NCI-H510A (cell line): ENCODE measurements around the gene SNRPA.
A peak's percentile ranks its signal among the peaks of the same experiment; 100 is the strongest.
"Not testable (repeated sequence)": the region's sequence is repeated elsewhere in the genome, so short reads cannot be mapped to it uniquely, and the experiment has no call there.

Experiments used
- DNase-seq: peaks from one replicate; lab custom pipeline; 2025; lab: John Stamatoyannopoulos, UW

SNRPA gene

DNA sequence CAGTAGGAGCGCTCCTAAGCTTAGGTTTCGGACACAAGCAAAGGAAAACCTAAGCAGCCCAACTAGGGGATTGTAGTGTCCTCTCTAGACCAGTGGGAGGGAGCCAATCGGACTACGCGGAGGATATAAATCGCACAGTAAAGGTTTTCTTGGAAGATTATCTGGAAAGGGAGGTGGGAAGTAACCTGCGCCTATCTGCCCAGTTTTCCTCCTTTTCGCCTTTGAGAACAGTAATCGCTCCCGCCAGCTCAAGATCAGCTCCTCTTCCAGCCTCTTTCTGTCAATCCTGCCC lies 26.6 kb downstream of the SNRPA start:
- DNase-seq = no peak

DNA sequence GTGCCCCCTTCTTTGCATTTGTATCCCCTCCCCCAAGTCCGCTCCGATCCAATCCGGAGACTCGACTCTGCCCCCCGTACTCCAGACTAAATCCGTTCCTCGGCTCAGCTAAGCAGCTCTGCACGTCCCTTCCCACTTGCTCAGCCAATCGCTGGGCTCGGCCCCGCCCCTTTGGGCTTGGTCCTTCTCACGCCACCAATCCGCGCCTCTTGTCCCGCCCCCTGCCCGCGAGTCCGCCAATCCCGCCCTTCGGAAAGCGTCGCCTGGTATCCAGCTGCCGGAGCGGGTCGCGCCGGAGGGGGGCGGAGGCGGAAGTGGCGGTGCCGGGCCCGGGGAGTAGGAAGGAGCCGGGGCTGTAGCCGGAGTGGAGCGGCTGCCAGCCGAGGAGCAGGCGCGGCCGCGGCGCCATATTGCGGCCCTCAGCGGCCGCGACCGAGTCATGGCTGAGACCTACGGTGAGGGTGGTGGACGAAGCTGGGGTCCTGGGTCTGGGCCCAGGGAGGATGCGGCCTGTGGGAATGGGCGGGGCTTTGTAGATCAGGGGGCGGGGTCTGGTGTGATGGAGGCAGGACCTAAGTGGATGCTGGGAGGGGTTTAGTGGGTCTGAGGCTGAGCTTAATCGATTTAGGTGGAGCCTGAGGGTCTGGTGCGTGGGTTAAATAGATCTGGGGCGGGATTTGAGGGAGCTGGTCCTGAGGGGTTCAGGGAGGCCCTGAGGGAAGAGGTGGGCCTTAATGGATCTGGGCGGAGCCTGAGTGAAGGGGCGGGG lies 27.1 kb downstream of the SNRPA start, which contains the start of gene RAB4B:
Gene RAB4B, plus strand, starts transcription at position 311 of the 769 bp plus-strand sequence. Its CDS starts 129 bp downstream, at position 440.
- DNase-seq = peak; percentile 99

DNA sequence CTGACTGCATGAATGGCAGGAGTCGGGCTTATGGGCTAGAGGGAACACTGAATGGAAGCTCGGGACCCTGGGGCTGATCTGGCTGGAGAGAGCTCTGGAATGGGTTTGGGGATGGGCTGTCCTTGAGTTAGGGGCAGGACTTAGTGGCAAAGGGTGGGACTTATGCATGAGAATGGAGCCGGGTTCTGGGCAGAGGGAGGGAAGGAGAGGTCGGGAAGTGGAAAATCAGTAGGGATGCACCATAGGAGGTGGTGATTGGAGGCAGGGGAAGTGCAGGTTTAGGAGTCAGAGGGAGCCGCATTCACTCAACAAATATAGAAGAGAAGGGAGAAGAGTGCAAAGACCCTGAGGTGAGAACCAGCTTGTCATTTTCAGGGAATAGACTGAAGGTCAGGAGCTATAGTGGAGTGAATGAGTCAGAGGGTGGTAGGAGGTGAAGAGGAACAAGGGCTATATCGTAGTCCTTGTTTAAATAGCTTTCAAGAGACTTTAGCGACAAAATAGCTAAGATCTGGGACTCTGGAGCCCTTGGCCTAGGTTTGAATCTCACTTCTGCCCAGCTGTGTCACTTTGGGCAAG lies 27.8 kb downstream of the SNRPA start:
- DNase-seq = peak; percentile 81

DNA sequence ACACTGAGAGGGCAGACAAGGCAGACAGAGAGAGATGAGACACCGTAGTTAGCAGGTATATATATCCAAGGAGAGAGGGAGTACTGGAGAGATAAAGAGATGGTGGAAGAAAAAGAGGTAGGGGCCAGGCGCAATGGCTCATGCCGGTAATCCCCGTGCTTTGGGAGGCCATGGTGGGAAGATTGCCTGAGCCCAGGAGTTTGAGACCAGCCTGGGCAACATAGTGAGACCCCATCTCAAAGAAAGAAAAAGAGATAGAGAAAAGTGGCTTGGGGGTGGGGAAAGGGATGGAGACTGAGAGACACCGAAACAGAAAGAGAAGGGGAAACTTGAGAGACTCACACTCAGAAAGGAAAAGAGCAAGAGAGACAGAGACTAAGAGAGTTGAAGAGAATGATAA lies 29.6 kb downstream of the SNRPA start:
- DNase-seq = no peak

DNA sequence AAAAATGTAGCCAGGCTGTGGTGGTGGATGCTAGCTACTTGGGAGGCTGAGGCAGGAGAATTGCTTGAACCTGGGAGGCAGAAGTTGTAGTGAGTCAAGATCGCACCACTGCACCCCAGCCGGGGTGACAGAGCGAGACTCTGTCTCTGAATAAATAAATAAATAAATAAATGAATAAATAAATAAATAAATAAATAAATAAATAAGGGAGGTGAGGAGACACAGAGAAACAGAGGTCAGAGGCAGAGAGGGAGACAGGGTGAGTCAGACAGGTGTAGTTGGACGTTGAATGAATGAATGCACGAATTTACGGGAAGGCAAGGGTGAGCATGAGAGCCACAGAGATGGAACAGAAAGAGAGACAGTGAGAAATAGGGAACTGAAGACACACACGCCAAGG lies 30.1 kb downstream of the SNRPA start:
- DNase-seq = no peak

DNA sequence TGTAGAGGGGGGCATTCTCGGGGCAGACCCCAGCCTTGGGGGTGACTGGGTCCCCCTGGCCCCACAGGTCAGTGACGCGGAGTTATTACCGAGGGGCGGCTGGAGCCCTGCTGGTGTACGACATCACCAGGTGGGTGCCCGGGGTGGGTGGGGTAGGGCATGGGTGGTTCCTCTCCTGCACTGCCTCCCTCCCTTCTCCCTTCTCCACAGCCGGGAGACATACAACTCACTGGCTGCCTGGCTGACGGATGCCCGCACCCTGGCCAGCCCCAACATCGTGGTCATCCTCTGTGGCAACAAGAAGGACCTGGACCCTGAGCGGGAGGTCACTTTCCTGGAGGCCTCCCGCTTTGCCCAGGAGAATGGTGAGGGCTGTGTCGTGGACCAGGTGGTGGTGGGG lies 32.7 kb downstream of the SNRPA start:
- no peak for DNase-seq

DNA sequence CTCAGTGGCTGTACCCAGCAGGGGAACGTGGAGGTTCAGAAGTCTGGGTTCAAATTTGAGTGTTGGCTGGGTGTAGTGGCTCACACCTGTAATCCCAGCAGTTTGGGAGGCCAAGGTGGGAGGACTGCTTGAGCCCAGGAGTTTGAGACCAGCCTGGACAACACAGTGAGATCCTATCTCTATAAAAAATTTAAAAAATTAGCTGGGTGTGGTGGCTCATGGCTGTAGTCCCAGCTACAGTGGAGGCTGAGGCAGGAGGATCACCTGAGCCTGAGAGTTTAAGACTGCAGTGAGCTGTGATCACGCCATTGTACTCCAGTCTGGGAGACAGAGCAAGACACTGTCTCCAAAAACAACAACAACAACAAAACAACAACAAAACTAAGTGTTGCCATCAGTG lies 33.1 kb downstream of the SNRPA start:
- not testable (repeated sequence) for DNase-seq

DNA sequence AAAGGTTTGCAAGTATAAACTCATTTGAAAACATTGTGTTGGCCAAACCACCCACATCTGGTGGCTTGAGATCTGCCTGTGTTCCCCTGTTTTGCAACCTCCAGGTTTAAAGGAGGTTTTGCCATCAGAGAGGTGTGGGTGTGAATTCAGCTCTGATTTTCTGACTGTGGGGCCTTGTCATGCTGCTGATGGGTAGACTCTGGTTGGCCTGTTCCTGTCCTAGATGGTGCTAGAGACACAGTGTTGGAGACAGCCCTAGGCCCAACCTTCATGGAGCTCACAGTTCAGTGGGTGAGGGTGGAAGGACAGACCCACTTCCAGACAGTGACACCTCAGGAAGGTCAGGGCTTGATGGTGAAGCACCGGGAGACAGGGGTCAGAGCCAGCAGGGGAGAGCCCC lies 34.5 kb downstream of the SNRPA start:
- no peak for DNase-seq

DNA sequence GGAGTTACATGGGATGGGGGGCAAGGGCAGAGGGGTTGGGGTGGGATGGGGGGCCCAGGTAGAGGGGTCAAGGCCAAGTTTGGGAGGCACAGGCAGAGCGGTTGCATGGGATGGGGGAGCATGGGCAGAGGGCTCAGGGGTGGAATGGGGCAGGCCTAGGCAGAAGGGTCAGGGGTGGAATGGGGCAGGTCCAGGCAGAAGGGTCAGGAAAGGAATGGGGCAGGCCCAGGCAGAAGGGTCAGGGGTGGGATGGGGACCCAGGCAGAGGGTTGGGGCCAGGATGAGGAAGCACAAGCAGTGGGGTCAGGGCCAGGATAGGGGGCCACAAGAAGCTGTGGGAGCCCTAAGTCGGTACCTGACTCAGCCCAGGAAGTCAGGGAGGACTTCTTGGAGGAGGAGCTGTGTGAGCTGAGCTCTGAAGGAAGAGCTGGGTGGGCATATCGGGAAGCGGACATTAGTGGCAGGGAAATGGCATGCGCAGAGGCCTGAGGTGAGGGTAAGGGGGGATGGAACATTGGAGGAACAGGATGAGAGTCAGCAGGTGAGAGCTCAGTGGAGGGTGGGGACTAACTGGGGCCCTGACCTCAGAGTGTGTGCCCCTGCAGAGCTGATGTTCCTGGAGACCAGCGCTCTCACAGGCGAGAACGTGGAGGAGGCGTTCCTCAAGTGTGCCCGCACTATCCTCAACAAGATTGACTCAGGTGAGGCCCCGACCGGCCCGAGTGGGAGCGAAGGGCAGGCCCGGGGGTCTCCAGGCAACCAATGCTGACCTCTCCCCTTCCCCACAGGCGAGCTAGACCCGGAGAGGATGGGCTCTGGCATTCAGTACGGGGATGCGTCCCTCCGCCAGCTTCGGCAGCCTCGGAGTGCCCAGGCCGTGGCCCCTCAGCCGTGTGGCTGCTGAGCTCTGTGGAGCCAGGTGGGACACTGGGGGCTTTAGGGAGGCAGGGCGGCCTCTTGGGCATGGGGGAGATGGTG lies 35.3 kb downstream of the SNRPA start:
- no peak for DNase-seq

DNA sequence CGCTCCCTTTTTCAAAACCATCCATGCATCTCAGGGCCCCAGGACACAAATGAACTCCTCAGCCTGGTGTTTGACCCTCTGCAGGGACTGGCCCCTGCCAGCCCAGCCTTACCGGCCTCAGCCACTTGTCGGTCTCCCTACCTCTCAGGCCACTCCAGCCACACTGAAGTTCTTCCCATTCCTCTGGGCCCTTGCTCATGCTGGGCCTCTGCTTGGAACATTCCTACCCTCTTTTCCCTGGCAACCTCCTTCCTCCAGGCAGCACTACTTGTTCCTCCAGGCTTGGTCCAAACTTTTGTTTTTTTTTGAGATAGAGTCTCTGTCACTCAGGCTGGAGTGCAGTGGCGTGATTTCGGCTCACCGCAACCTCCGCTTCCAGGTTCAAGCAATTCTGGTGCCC lies 40.3 kb downstream of the SNRPA start:
- no peak for DNase-seq

DNA sequence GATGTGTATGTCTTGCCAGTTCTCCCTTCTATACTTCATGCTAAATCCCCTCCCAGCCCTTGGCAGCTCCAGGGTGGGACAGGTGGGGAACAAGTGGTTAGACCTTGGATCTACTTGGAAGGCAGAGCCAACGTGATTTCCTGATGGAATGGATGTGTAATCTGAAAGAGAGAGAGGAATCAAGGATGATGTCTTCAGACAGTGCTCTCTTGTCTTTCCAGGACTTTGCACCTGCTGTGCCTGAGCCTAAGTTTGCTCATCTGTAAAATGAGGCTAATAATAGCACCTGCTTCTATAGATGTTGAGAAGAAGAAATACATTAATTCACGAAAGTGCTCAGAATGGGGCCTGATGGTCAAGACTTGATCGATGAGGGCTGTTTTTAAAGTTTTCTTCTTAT lies 41.0 kb downstream of the SNRPA start:
- no peak for DNase-seq

DNA sequence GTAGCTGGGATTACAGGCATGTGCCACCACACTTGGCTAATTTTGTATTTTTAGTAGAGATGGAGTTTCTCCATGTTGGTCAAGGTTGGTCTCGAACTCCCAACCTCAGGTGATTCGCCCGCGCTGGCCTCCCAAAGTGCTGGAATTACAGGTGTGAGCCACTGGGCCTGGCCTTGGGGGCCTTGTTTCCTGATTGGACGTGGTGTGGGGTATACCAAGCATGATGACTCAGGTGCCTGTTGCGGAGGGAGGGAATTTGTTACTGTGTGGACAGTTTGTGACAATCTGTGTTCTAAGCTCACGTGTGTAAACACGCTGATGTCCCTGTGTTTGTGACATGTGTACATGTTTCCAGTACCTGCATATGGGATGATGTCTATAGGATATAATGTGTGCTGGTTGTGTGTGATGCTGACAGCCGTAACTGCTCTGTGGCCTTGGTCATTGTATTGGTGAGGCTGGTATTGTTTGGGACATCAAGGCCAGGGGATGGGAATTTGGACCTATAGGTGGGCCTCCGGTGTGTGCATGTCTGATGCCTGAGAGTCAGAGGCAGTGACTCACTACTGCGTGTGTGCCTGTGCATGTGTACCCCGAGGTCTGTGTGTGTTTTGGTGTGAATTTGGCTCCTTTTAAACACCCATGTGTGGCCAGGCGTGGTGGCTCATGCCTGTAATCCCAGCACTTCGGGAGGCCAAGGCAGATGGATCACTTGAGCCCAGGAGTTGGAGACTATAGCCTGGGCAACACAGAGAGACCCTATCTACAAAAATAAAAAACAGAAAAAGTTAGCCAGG lies 46.4 kb downstream of the SNRPA start:
- no peak for DNase-seq

DNA sequence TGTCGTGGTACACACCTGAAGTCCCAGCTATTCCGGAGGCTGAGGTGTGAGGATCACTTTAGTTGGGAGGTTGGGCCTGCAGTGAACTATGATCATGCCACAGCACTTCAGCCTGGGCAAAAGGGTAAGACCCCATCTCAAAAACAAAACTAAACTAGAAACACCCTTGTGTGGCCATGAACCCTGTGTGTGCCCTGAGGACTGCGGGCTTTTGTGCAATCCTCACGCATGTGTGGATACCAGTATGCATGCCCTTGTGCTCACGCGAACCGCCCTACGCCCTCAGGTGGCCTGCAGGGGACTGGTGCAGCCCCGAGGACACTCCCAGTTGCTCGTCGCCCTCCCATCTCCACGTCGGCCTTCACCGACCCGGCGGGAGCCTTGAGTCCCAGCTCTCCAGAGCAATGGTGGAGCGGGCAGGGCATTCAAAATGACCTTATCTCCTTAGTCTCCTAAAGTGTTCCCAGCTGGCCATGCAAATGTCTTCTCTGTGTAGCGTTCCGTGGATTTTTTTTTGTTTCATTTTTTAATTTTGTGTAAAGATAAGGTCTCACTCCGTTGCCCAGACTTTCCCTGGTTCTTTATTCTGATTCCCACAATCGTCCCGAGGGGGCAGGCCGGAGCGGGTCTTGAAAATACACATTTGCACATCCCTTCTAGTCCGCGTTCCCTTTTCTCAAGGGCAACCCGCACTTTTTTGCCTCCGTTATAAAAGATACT lies 47.1 kb downstream of the SNRPA start:
- peak; percentile 77 for DNase-seq

DNA sequence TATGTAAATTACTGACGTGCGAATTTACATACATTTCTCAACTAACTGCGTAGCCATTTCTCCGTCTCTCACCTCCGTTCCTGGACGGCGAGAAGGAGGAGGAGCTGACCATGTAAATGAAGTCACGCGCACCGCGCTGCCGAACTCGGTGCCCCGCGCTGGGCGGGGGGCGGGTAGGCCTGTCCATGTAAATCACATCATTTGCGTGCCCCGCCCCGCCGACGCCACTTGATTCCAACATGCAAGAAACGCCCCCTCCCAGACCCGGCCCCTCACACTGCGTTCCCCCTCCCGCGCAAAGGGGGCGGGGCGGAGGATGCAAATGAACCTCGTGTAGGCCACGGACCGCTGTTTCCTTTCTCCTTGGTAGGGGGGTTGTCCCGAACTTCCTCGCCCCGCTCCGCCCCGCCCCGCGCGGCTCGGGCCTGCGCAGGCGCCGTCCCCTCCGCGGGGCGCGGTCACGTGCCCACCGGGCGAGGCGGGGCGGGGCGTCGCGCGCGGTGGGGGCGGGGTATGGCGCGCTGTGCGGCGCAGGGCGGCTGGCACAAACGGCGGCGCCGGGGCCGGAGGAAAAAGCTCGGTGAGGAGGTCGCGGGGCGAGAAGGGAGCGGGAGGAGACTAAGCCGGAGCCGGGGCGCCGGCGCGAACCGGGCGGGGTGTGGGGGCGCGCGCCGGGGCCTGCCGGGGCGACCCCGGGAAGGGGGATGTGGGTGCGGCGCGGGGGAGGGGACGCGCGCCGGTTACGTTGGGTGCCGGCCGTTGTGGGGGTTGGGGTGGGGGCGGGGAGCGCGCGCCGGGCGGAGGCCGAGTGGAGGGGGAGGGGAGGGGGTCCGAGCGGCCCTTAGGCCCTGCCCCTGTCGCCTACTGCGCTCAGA lies 47.9 kb downstream of the SNRPA start, which contains the start of gene EGLN2:
Gene EGLN2, plus strand, starts transcription at position 509 of the 875 bp plus-strand sequence. CDS start 1,382 bp downstream, outside the sequence.
- DNase-seq = peak; percentile 99

DNA sequence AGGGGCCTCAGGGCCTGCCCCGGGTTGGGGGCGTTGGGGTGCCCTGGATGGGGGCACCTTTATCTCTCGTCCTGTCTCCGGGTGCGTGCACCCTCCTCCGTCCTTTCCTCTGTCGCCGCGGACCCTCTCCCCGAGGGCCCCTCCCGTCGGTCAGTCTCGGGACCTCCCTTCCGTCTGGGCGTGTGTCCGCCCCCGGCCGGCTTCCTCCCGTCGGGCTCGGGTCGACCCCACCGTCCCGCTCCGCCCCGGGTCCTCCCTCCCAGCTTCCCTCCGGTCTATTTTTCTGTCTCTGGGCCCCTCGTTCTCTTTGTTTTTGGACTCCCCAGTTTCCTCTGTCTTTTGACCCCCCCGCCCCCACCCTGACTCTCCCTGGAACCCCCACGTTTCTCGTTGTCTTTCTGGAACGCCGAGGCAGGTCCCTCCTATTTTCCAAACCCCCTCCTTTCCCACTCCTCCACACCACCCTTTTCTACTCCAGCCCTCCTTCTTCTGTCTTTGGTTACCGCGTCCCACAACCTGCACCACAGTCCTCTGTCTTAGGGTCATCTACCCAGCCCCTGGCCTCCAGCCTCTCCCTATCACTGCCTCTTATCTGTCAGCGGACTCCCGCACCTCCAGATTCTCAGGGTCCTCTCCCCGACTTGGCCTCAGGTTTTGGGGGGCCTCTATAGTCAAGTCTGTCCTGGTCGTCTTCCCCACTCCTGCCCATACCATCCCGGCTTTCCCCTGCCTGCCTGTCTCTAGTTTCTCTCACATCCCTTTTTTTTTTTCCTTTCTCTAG lies 48.7 kb downstream of the SNRPA start:
- DNase-seq = no peak

DNA sequence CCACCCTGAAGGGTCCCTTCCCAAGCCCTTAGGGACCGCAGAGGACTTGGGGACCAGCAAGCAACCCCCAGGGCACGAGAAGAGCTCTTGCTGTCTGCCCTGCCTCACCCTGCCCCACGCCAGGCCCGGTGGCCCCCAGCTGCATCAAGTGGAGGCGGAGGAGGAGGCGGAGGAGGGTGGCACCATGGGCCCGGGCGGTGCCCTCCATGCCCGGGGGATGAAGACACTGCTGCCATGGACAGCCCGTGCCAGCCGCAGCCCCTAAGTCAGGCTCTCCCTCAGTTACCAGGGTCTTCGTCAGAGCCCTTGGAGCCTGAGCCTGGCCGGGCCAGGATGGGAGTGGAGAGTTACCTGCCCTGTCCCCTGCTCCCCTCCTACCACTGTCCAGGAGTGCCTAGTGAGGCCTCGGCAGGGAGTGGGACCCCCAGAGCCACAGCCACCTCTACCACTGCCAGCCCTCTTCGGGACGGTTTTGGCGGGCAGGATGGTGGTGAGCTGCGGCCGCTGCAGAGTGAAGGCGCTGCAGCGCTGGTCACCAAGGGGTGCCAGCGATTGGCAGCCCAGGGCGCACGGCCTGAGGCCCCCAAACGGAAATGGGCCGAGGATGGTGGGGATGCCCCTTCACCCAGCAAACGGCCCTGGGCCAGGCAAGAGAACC lies 49.5 kb downstream of the SNRPA start:
- DNase-seq = no peak

DNA sequence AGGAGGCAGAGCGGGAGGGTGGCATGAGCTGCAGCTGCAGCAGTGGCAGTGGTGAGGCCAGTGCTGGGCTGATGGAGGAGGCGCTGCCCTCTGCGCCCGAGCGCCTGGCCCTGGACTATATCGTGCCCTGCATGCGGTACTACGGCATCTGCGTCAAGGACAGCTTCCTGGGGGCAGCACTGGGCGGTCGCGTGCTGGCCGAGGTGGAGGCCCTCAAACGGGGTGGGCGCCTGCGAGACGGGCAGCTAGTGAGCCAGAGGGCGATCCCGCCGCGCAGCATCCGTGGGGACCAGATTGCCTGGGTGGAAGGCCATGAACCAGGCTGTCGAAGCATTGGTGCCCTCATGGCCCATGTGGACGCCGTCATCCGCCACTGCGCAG lies 50.0 kb downstream of the SNRPA start:
- no peak for DNase-seq

DNA sequence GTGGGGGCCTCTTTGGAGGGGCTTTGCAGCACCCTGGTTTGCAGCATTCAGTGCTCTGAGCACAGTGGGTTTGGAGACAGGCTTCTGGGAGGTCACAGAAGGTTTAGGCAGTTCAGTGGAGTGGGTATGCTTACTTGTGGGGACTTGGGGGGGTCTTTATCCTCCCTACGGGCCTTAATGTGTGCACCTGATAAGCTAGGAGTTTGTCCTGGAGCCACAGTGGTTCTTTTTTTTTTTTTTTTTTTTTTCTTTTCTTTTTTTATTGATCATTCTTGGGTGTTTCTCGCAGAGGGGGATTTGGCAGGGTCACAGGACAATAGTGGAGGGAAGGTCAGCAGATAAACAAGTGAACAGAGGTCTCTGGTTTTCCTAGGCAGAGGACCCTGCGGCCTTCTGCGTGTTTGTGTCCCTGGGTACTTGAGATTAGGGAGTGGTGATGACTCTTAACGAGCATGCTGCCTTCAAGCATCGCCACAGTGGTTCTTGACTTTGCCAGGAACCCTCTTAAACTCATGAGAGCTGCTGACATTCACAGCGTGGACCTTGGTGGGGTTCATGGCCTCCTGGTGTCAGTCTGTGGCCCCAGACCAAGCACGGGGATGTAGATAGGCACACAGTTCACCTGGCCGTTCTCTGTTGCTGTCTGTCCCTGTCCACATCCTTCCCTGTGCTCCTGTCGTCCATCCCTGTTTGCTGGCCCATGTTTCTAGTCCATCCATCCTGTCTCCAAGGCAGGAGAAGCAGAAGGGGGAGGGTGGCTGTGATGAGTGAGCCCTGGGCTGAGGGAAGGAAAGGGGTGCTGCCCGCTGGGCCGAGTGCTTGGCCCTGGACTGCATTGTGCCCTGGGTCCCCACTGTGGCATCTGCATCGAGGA lies 50.7 kb downstream of the SNRPA start:
- no peak for DNase-seq
